Measurements from ENCODE around the gene ADAM15. TPM values are rescaled to one million over a fixed set of nuclear protein-coding genes. Genes with fewer than 3 reads are reported as not detected.

Gene ADAM15
- total RNA-seq, 1 experiment from 2014 or later = 30.6 TPM

- Histone ChIP-seq H3K4me2 (ENCODE audit: insufficient read depth, insufficient read length, low read length) (no peak overlapping the region), H3K27ac (ENCODE audit: insufficient read length, low read depth, low read length) (no peak overlapping the region), H4K8ac (replicated peaks; ENCODE audit: insufficient read length, low read depth, low read length) (no peak overlapping the region), H3K56ac (ENCODE audit: insufficient read length, low read depth, low read length) (no peak overlapping the region), H3K4me1 (ENCODE audit: insufficient read depth, low read length) (no peaks in the 10 kb centered on the region; the same call in 1 of the 2 replicates), H2BK20ac (ENCODE audit: low read depth, low read length, poor library complexity, severe bottlenecking) (no peak overlapping the region), H2BK15ac (ENCODE audit: low read depth, low read length) (no peak overlapping the region), H2BK120ac (ENCODE audit: low read depth, low read length, poor library complexity, severe bottlenecking) (no peak overlapping the region), H3K14ac (ENCODE audit: insufficient read depth, low read length) (no peak overlapping the region), H4K5ac (ENCODE audit: insufficient read length, low read depth, low read length) (no peak overlapping the region), H3K9me3 (ENCODE audit: control insufficient read depth, low read depth, low read length) (no peaks in the 10 kb centered on the region), H3T11ph (ENCODE audit: low read length) (no peak overlapping the region), H3K79me2 (ENCODE audit: insufficient read depth, low read length) (no peaks in the 10 kb centered on the region), H2AFZ (ENCODE audit: low read length) (no peak overlapping the region), H2BK12ac (ENCODE audit: insufficient read length, low read depth, low read length) (no peak overlapping the region), H3K18ac (ENCODE audit: insufficient read length, low read depth, low read length) (no peak overlapping the region), H3K23ac (ENCODE audit: insufficient read length, low read depth, low read length) (no peak overlapping the region), H3K9ac (ENCODE audit: extremely low read depth, insufficient read length, low read length) (no peak overlapping the region), H2BK5ac (ENCODE audit: insufficient read length, low read length) (no peak overlapping the region), H2AK5ac (ENCODE audit: insufficient read length, low read length) (no peak overlapping the region), H3K27me3 (ENCODE audit: insufficient read depth, low read length) (peaks cover 4% of the 10 kb centered on the region; the same call in 1 of the 2 replicates), H3K23me2 (ENCODE audit: insufficient read length, low read depth, low read length, poor library complexity, severe bottlenecking) (peaks cover 16% of the 10 kb centered on the region), H3K4ac (ENCODE audit: low read depth, low read length) (no peak overlapping the region), H4K91ac (ENCODE audit: insufficient read length, low read depth, low read length) (no peak overlapping the region), H3K79me1 (ENCODE audit: insufficient read depth, low read depth, low read length, poor library complexity, severe bottlenecking) (no peaks in the 10 kb centered on the region), H4K20me1 (ENCODE audit: control insufficient read depth, insufficient read depth, insufficient read length) (no peaks in the 10 kb centered on the region)
- no peak for DNase-seq
- TF ChIP-seq CTCF (conservative IDR thresholded peaks at IDR 0.05) = no peak
- Mint-ChIP-seq H3K27ac (no peak overlapping the region), H3K4me1 (peaks cover 21 to 24% of the 10 kb centered on the region in 2 experiments), H3K4me3 (no peak overlapping the region), H3K36me3 (ENCODE audit: insufficient read depth in 1 of 3, low read depth in 3 of 3) (peaks cover 10 to 18% (median 18%) of the 10 kb centered on the region in 3 experiments; a peak in 6 of 7 replicates), H3K27me3 (ENCODE audit: low read depth) (peaks cover 19% of the 10 kb centered on the region), H3K9me3 (no peaks in the 10 kb centered on the region)
- WGBS (ENCODE audit: extremely low coverage, insufficient read length, low lambda C conversion rate) = no CpG with 5 or more reads among the region's 7 CpGs
Observed at GRCh38 chr1:155053531-155054105, 2.5 kb downstream of the ADAM15 start.
